A673 (cell line): ENCODE data around the gene HTRA2. TPM values are rescaled to one million over a fixed set of nuclear protein-coding genes. Genes with fewer than 3 reads are reported as not detected.
"Not testable (repeated sequence)": the region's sequence is repeated elsewhere in the genome, so short reads cannot be mapped to it uniquely, and the experiment has no call there.

ENCODE experiments used
- BruUV-seq: library from RNA; stranded (reverse); fragments of 400-500 nt; replicated peaks from 2 replicates; lab custom pipeline; 2021; lab: Mats Ljungman, UMichigan
- CTCF ChIA-PET: fragments of 300-600 bp; sonication (Branson Sonifier 250); formaldehyde crosslinking; loops from one replicate; lab custom pipeline; 2022; ENCODE audit warnings: antibody characterized with exemption; lab: Charles Lee
- POLR2A ChIA-PET: fragments of 300-600 bp; sonication (Branson Sonifier 250); formaldehyde crosslinking; loops from one replicate; lab custom pipeline; 2022; ENCODE audit warnings: antibody characterized with exemption; ENCODE audit not compliant: low non-redundant PET; lab: Charles Lee
- DNase-seq: peaks from one replicate; pipeline ENCODE4 v3.0.0-alpha.2; 2015; ENCODE audit warnings: low spot score
- H3K27ac ChIP-seq: fragments of 200-600 bp; sonication (generic); 2 replicates; pipeline ENCODE4 v1.5.1; 2016; ENCODE audit warnings: mixed run types, low read depth, mild to moderate bottlenecking, mixed read lengths, antibody characterized with exemption, low read length; ENCODE audit not compliant: poor library complexity, severe bottlenecking
- H3K27me3 ChIP-seq: fragments of 200-600 bp; sonication (generic); replicated peaks from 2 replicates; pipeline ENCODE4 v1.6.1; 2017; ENCODE audit warnings: mixed run types, low read depth, mild to moderate bottlenecking, mixed read lengths, antibody characterized with exemption, low read length; ENCODE audit not compliant: insufficient read depth, poor library complexity
- H3K36me3 ChIP-seq: fragments of 200-600 bp; sonication (generic); 2 replicates; pipeline ENCODE4 v1.6.1; 2016; ENCODE audit warnings: mixed run types, mild to moderate bottlenecking, mixed read lengths, antibody characterized with exemption, low read length; ENCODE audit not compliant: insufficient read depth, poor library complexity, severe bottlenecking
- H3K4me1 ChIP-seq: fragments of 200-600 bp; sonication (generic); 2 replicates; pipeline ENCODE4 v1.6.1; 2017; ENCODE audit warnings: mixed run types, mild to moderate bottlenecking, mixed read lengths, antibody characterized with exemption, low read length; ENCODE audit not compliant: insufficient read depth, poor library complexity, severe bottlenecking
- H3K4me3 ChIP-seq: fragments of 200-600 bp; sonication (generic); 2 replicates; pipeline ENCODE4 v1.5.1; 2016; ENCODE audit warnings: low read depth, mixed run types, mild to moderate bottlenecking, mixed read lengths, low read length; ENCODE audit not compliant: poor library complexity, severe bottlenecking
- H3K9me3 ChIP-seq: fragments of 200-600 bp; sonication (generic); 2 replicates; pipeline ENCODE4 v1.6.1; 2016; ENCODE audit warnings: mixed run types, low read depth, mild to moderate bottlenecking, mixed read lengths, antibody characterized with exemption, low read length; ENCODE audit not compliant: poor library complexity, severe bottlenecking
- CTCF ChIP-seq: fragments of 300-800, 200-600 bp; sonication (generic); conservative IDR thresholded peaks from 2 replicates; pipeline ENCODE4 v1.5.1; 2017; ENCODE audit warnings: low read depth, mild to moderate bottlenecking, antibody characterized with exemption, low read length, moderate library complexity, mixed read lengths
- EZH2 ChIP-seq: fragments of 200-600 bp; sonication (generic); IDR thresholded peaks from 2 replicates; pipeline ENCODE4 v1.6.1; 2017; ENCODE audit warnings: borderline replicate concordance, low read depth, mild to moderate bottlenecking, mixed read lengths, antibody characterized with exemption, low read length; ENCODE audit not compliant: poor library complexity, severe bottlenecking
- intact Hi-C: fragments of 100-400 bp; cut with micrococcal nuclease; formaldehyde crosslinking; loops from one replicate; pipeline ENCODE4 v1.10.0; 2022; ENCODE audit not compliant: unreplicated experiment
- total RNA-seq: library from RNA; stranded (reverse); gene quantifications from 2 replicates; pipeline ENCODE4 v1.2.3, GENCODE V29; 2021

The HTRA2 gene
- total RNA-seq, 1 experiment from 2014 or later = 35.1 TPM

DNA sequence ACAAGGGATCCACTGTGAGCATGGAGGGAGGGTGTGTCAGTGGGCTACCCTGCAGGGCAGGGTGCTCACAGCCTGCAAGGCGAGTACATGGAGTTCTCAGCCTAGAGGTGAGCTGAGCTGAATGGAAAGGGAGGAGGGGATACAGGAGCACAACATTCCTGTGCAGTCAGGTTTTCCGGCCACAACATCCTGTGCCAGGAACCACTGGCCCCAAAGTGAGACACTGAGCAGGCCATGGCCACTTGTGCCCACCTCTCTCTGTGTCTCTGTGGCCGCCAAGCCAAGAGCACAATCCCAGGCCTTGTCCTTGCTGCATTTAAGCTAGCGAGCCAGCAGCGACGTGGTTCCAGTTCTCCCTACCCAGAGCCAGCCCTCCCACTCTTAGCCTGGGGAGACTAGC lies 30.9 kb downstream of the HTRA2 start:
- no peaks in the 10 kb centered on the region for H3K4me1 ChIP-seq
- DNase-seq = no peak
- peaks cover 7% of the 10 kb centered on the region for H3K36me3 ChIP-seq
- no TSS peak for BruUV-seq
- H3K9me3 ChIP-seq = no peaks in the 10 kb centered on the region
- TF ChIP-seq CTCF = no peak
- TF ChIP-seq EZH2 = no peak
- no peak overlapping the region for H3K4me3 ChIP-seq
- no peak overlapping the region for H3K27ac ChIP-seq
- intact Hi-C loops = no loop called here
- ChIA-PET POLR2A (interaction anchor here (0.6 kb wide), 1 partner anchor 462 kb away, joined by 8 read pairs; no protein-coding TSS in a partner anchor), CTCF (no interaction called here)
- no peaks in the 10 kb centered on the region for H3K27me3 ChIP-seq

GRCh38 chr2:74561022-74561421 lies 31.3 kb downstream of the HTRA2 start:
- H3K27me3 ChIP-seq, H3K9me3 ChIP-seq, intact Hi-C loops, H3K4me1 ChIP-seq, BruUV-seq, DNase-seq, H3K27ac ChIP-seq, CTCF ChIA-PET, H3K36me3 ChIP-seq, H3K4me3 ChIP-seq: not testable (repeated sequence)
- POLR2A ChIA-PET = interaction anchor here (0.6 kb wide), 1 partner anchor 462 kb away, joined by 8 read pairs; no protein-coding TSS in a partner anchor

- intact Hi-C loops = no loop called here
- POLR2A ChIA-PET = no interaction called here
- no TSS peak for BruUV-seq
Observed at GRCh38 chr2:74562126-74562775, 32.5 kb downstream of the HTRA2 start.

More at GRCh38 chr2:74562126-74562775, 32.5 kb downstream of the HTRA2 start:
- H3K27me3 ChIP-seq = no peaks in the 10 kb centered on the region
- no peak for TF ChIP-seq CTCF
- TF ChIP-seq EZH2 = no peak
- H3K4me3 ChIP-seq = no peak overlapping the region
- H3K4me1 ChIP-seq = no peaks in the 10 kb centered on the region
- CTCF ChIA-PET = no interaction called here
- H3K36me3 ChIP-seq = no peaks in the 10 kb centered on the region
- H3K9me3 ChIP-seq = no peaks in the 10 kb centered on the region
- H3K27ac ChIP-seq = no peak overlapping the region
- no peak for DNase-seq
